ENCODE measurements around the gene SLC26A11. TPM values are rescaled to one million over a fixed set of nuclear protein-coding genes. Genes with fewer than 3 reads are reported as not detected.

The SLC26A11 gene
- total and polyA plus RNA-seq, 2 of the 13 experiments (the other 11 are each of a cell fraction or from before 2014, with no cell fraction given): 8.7 to 13.2 TPM

DNA sequence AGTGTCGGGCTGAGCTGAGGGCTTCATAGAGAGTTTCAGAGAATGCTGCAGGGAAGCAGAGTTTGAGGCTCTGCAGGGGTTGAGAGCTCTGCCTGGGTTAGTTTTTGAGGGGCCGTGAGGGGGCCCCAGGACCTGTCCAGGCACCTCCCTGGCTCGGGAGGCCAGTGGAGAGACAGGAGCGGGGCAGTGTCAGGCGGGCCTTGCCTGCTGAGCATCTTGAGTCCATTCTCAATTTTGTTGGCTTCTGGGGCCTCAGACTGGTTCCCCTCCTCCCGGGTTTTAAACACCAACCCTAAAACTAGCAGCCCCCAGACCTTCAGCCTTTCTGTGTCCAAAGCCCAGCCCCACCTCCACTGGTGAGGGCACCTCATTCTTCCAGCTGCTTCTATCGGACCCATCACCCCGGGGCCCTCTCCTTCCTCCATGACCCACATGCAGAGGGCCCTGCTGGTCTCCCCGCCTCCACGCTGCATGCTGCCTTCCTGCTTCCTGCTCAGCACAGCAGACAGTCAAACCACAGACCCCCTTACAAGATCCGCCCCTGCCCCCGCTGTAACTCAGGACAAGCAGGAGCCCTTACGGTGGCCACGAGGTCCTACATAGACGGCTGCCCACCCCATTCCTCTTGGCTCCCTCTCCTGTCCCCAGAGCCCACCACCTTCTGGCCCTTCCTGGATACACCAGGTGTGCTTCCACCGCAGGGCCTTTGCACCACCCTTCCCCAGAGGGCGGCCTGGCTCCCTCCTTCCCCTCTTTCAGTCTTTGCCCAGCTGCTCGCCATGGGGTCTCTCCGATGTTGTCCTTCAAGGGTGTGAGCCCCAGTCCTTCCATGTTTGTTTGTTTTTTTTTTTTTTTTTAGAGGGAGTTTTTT lies 44.2 kb downstream of the SLC26A11 start (continued):
- TF ChIP-seq MXD4 (CRISPR knock-in tag; IDR thresholded peaks at IDR 0.05) (no peak), KDM5B (CRISPR knock-in tag; IDR thresholded peaks at IDR 0.05; ENCODE audit: borderline replicate concordance) (0 out of 2 replicates have a peak, but pooled peaks have one; percentile 9), MAZ (IDR thresholded peaks at IDR 0.05; ENCODE audit: borderline replicate concordance, low read depth, low read length) (no peak), MAZ (CRISPR knock-in tag; IDR thresholded peaks at IDR 0.05; ENCODE audit: low read depth) (no peak), ZNF253 (CRISPR knock-in tag; IDR thresholded peaks at IDR 0.05; ENCODE audit: borderline replicate concordance) (0 out of 2 replicates have a peak, but pooled peaks have one; percentile 49)
- TF ChIP-seq, protein P1, sequence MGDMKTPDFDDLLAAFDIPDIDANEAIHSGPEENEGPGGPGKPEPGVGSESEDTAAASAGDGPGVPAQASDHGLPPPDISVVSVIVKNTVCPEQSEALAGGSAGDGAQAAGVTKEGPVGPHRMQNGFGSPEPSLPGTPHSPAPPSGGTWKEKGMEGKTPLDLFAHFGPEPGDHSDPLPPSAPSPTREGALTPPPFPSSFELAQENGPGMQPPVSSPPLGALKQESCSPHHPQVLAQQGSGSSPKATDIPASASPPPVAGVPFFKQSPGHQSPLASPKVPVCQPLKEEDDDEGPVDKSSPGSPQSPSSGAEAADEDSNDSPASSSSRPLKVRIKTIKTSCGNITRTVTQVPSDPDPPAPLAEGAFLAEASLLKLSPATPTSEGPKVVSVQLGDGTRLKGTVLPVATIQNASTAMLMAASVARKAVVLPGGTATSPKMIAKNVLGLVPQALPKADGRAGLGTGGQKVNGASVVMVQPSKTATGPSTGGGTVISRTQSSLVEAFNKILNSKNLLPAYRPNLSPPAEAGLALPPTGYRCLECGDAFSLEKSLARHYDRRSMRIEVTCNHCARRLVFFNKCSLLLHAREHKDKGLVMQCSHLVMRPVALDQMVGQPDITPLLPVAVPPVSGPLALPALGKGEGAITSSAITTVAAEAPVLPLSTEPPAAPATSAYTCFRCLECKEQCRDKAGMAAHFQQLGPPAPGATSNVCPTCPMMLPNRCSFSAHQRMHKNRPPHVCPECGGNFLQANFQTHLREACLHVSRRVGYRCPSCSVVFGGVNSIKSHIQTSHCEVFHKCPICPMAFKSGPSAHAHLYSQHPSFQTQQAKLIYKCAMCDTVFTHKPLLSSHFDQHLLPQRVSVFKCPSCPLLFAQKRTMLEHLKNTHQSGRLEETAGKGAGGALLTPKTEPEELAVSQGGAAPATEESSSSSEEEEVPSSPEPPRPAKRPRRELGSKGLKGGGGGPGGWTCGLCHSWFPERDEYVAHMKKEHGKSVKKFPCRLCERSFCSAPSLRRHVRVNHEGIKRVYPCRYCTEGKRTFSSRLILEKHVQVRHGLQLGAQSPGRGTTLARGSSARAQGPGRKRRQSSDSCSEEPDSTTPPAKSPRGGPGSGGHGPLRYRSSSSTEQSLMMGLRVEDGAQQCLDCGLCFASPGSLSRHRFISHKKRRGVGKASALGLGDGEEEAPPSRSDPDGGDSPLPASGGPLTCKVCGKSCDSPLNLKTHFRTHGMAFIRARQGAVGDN (CRISPR knock-in tag; IDR thresholded peaks at IDR 0.05): 0 out of 2 replicates have a peak, but pooled peaks have one; percentile 30
- TF ChIP-seq, protein P2, sequence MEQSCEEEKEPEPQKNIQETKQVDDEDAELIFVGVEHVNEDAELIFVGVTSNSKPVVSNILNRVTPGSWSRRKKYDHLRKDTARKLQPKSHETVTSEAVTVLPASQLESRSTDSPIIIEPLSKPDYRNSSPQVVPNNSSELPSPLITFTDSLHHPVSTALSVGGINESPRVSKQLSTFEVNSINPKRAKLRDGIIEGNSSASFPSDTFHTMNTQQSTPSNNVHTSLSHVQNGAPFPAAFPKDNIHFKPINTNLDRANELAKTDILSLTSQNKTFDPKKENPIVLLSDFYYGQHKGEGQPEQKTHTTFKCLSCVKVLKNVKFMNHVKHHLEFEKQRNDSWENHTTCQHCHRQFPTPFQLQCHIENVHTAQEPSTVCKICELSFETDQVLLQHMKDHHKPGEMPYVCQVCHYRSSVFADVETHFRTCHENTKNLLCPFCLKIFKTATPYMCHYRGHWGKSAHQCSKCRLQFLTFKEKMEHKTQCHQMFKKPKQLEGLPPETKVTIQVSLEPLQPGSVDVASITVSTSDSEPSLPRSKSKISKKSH (CRISPR knock-in tag; IDR thresholded peaks at IDR 0.05; ENCODE audit: borderline replicate concordance): no peak; the same call in 1 of the 2 replicates
- TF ChIP-seq, protein P3, sequence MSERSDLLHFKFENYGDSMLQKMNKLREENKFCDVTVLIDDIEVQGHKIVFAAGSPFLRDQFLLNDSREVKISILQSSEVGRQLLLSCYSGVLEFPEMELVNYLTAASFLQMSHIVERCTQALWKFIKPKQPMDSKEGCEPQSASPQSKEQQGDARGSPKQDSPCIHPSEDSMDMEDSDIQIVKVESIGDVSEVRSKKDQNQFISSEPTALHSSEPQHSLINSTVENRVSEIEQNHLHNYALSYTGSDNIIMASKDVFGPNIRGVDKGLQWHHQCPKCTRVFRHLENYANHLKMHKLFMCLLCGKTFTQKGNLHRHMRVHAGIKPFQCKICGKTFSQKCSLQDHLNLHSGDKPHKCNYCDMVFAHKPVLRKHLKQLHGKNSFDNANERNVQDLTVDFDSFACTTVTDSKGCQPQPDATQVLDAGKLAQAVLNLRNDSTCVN (CRISPR knock-in tag; IDR thresholded peaks at IDR 0.05; ENCODE audit: borderline replicate concordance): no peak
- TF ChIP-seq, protein P4, sequence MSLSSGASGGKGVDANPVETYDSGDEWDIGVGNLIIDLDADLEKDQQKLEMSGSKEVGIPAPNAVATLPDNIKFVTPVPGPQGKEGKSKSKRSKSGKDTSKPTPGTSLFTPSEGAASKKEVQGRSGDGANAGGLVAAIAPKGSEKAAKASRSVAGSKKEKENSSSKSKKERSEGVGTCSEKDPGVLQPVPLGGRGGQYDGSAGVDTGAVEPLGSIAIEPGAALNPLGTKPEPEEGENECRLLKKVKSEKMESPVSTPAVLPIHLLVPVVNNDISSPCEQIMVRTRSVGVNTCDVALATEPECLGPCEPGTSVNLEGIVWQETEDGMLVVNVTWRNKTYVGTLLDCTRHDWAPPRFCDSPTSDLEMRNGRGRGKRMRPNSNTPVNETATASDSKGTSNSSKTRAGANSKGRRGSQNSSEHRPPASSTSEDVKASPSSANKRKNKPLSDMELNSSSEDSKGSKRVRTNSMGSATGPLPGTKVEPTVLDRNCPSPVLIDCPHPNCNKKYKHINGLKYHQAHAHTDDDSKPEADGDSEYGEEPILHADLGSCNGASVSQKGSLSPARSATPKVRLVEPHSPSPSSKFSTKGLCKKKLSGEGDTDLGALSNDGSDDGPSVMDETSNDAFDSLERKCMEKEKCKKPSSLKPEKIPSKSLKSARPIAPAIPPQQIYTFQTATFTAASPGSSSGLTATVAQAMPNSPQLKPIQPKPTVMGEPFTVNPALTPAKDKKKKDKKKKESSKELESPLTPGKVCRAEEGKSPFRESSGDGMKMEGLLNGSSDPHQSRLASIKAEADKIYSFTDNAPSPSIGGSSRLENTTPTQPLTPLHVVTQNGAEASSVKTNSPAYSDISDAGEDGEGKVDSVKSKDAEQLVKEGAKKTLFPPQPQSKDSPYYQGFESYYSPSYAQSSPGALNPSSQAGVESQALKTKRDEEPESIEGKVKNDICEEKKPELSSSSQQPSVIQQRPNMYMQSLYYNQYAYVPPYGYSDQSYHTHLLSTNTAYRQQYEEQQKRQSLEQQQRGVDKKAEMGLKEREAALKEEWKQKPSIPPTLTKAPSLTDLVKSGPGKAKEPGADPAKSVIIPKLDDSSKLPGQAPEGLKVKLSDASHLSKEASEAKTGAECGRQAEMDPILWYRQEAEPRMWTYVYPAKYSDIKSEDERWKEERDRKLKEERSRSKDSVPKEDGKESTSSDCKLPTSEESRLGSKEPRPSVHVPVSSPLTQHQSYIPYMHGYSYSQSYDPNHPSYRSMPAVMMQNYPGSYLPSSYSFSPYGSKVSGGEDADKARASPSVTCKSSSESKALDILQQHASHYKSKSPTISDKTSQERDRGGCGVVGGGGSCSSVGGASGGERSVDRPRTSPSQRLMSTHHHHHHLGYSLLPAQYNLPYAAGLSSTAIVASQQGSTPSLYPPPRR (CRISPR knock-in tag; IDR thresholded peaks at IDR 0.05; ENCODE audit: borderline replicate concordance): no peak

All from HepG2 (cell line).